Muscle of back (tissue), 11 donors: ENCODE results near the gene LRP1B. TPM values are rescaled to one million over a fixed set of nuclear protein-coding genes. Genes with fewer than 3 reads are reported as not detected.

Source experiments
- DNase-seq, 3 donors: peaks; one replicate each; pipeline versions ENCODE4 v3.0.0 to v3.0.0-alpha.2; 2013
- polyA plus RNA-seq, 10 donors: library from polyadenylated mRNA; unstranded; fragments of 120-200 nt; gene quantifications; one replicate each; pipeline ENCODE4 v1.2.1, GENCODE V29; 2013; ENCODE audit not compliant: insufficient read length in 10 of 10

LRP1B gene
- polyA plus RNA-seq, 10 donors: 0.94 to 2.8 (median 1.9) TPM

DNA sequence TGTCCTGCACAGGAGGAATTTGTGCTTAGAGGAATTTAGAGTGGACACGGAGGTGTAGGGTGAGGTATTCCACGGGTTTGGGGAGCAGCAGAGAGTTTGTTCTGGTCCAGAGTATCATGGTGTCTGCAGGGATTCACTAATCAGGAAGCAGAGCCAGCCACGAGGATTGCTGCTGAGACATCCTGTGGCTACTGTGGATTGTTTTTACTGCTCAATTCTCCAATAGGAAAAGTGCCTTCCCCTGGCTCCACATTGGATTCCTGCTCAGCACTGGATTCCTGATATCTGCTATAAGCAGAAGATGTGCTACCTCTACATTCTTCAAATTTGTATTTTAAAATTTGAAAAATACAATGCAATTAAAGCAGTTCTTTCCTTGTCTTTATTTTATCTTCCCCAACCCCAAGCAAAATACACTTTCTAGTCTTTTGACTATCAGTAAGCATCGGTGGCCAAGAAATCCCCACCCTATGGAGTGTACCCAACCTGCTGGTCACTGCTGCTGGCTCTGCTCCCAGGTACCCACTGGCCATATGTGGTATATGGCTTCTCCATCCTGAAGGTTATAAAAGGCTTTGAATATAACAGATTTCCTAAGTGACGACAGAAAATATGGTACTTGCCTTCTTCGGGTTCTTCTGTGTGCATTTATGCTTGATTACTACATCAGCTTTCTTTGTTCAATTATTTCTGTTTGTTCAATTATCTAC lies 1947.6 kb downstream of the LRP1B start:
- DNase-seq: no peak
